ENCODE data around the gene PPP1R26. TPM values are rescaled to one million over a fixed set of nuclear protein-coding genes. Genes with fewer than 3 reads are reported as not detected.

Gene PPP1R26
- total and polyA plus RNA-seq, 2 of the 13 experiments (the other 11 are each of a cell fraction or from before 2014, with no cell fraction given), result 8.6 to 11.6 TPM

GRCh38 chr9:135471791-135472640, 7.6 kb upstream of the PPP1R26 start:
- H3K4me2 ChIP-seq (ENCODE audit: low read depth, low read length), result no peak overlapping the region
- no peak for FAIRE-seq
- ChIA-PET POLR2A (no interaction called here), CTCF (ENCODE audit: low intra/inter-chr PET ratio, low total read pairs) (no interaction called here)
- intact Hi-C loops (cut with micrococcal nuclease; ENCODE audit: unreplicated experiment) (no loop called here), in situ Hi-C loops (cut with HindIII; ENCODE audit: extremely low pct_ligation_motif_present, low pct_unique_long_range_greater_than_20kb) (no loop called here)
- TF ChIP-seq MEIS2 (CRISPR knock-in tag; IDR thresholded peaks at IDR 0.05), result no peak
- TF ChIP-seq MTA3 (CRISPR knock-in tag; IDR thresholded peaks at IDR 0.05), result no peak
- no peak for TF ChIP-seq SOX5 (CRISPR knock-in tag; IDR thresholded peaks at IDR 0.05; ENCODE audit: borderline replicate concordance)
- TF ChIP-seq, protein P1, sequence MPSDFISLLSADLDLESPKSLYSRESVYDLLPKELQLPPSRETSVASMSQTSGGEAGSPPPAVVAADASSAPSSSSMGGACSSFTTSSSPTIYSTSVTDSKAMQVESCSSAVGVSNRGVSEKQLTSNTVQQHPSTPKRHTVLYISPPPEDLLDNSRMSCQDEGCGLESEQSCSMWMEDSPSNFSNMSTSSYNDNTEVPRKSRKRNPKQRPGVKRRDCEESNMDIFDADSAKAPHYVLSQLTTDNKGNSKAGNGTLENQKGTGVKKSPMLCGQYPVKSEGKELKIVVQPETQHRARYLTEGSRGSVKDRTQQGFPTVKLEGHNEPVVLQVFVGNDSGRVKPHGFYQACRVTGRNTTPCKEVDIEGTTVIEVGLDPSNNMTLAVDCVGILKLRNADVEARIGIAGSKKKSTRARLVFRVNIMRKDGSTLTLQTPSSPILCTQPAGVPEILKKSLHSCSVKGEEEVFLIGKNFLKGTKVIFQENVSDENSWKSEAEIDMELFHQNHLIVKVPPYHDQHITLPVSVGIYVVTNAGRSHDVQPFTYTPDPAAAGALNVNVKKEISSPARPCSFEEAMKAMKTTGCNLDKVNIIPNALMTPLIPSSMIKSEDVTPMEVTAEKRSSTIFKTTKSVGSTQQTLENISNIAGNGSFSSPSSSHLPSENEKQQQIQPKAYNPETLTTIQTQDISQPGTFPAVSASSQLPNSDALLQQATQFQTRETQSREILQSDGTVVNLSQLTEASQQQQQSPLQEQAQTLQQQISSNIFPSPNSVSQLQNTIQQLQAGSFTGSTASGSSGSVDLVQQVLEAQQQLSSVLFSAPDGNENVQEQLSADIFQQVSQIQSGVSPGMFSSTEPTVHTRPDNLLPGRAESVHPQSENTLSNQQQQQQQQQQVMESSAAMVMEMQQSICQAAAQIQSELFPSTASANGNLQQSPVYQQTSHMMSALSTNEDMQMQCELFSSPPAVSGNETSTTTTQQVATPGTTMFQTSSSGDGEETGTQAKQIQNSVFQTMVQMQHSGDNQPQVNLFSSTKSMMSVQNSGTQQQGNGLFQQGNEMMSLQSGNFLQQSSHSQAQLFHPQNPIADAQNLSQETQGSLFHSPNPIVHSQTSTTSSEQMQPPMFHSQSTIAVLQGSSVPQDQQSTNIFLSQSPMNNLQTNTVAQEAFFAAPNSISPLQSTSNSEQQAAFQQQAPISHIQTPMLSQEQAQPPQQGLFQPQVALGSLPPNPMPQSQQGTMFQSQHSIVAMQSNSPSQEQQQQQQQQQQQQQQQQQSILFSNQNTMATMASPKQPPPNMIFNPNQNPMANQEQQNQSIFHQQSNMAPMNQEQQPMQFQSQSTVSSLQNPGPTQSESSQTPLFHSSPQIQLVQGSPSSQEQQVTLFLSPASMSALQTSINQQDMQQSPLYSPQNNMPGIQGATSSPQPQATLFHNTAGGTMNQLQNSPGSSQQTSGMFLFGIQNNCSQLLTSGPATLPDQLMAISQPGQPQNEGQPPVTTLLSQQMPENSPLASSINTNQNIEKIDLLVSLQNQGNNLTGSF (CRISPR knock-in tag; IDR thresholded peaks at IDR 0.05), result no peak
- no peak for TF ChIP-seq NRL (CRISPR knock-in tag; IDR thresholded peaks at IDR 0.05; ENCODE audit: borderline replicate concordance)
- TF ChIP-seq XBP1 (CRISPR knock-in tag; IDR thresholded peaks at IDR 0.05), result no peak
- TF ChIP-seq ZNF770 (CRISPR knock-in tag; IDR thresholded peaks at IDR 0.05), result no peak
- TF ChIP-seq GTF3A (CRISPR knock-in tag; conservative IDR thresholded peaks at IDR 0.05), result no peak
- no peak for TF ChIP-seq TGIF2 (CRISPR knock-in tag; IDR thresholded peaks at IDR 0.05)
- TF ChIP-seq TBX2 (CRISPR knock-in tag; IDR thresholded peaks at IDR 0.05; ENCODE audit: borderline replicate concordance), result no peak
- no peak for TF ChIP-seq DMAP1 (CRISPR knock-in tag; IDR thresholded peaks at IDR 0.05)
- TF ChIP-seq CHD2 (IDR thresholded peaks at IDR 0.05; ENCODE audit: low read depth, low read length), result no peak
- TF ChIP-seq ERF (CRISPR knock-in tag; IDR thresholded peaks at IDR 0.05), result no peak
- no peak overlapping the region for H3K27ac ChIP-seq (ENCODE audit: extremely low read length, insufficient read depth, low read length)
- no peaks in the 10 kb centered on the region for H3K27me3 ChIP-seq (ENCODE audit: control insufficient read depth in 1 of 2, insufficient read depth in 2 of 2, low read length in 2 of 2)
- no peak overlapping the region for H3K9ac ChIP-seq (ENCODE audit: insufficient read depth, low read depth, low read length)
- BruUV-seq (replicated peaks), result no TSS peak
- no peaks in the 10 kb centered on the region for H3K36me3 ChIP-seq (replicated peaks in 1 of 2; ENCODE audit: control insufficient read depth in 1 of 2, insufficient read depth in 2 of 2, low read length in 2 of 2)
- no peaks in the 10 kb centered on the region for H3K79me2 ChIP-seq (ENCODE audit: insufficient read depth, low read length)
- WGBS (ENCODE audit: low lambda C conversion rate), result 85% methylated on average over 22 of the region's 23 CpGs
- no peak for ATAC-seq
- H2AFZ ChIP-seq (ENCODE audit: low read length), result no peak overlapping the region
- DNase-seq (ENCODE audit: low spot score), result no peak
- H3K9me3 ChIP-seq (ENCODE audit: low read length), result no peaks in the 10 kb centered on the region
- H3K4me3 ChIP-seq (replicated peaks in 1 of 3; ENCODE audit: insufficient read depth in 1 of 3, low read depth in 2 of 3, low read length in 3 of 3), result no peak overlapping the region
- H4K20me1 ChIP-seq (ENCODE audit: insufficient read depth, low read length), result peaks cover 4% of the 10 kb centered on the region; the same call in 1 of the 2 replicates
- H3K4me1 ChIP-seq (ENCODE audit: insufficient read depth, low read length), result peaks cover 16% of the 10 kb centered on the region

Data from HepG2 (cell line).